Measurements from ENCODE around the gene YBX2.
"Not testable (repeated sequence)": the region's sequence is repeated elsewhere in the genome, so short reads cannot be mapped to it uniquely, and the experiment has no call there.

Gene YBX2

DNA sequence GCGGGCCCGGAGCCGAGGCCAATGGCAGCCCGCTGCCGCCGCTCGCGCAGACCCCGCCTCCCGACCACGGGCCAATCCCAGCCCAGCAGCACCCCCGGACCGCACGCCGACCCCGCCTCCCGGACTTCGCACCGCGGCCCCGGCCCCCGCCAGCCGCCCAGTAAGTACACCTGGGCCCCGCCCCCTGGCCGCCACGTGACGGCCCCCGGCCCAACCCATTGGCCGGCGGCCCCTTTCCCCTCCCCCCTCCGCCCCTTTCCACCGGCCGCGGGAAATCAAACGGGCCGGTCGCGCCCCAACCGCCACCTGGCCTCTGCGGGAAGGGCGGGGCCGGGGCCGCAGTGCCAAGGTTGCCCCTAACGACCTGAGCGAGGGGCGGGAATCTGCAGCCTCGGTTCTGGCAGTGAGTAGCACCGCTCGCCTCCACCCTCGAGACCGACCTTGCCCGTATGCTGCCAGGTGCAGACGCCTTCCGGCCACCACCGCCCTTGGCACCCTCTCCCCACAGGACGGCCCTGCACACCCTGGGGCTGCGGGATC, at the start of gene YBX2:
TSS of gene YBX2 (minus strand) at position 26 of the 540 bp plus-strand sequence. CDS start 139 bp downstream, outside the sequence.
- DNase-seq (ENCODE audit: low read depth) = peak; percentile 61

DNA sequence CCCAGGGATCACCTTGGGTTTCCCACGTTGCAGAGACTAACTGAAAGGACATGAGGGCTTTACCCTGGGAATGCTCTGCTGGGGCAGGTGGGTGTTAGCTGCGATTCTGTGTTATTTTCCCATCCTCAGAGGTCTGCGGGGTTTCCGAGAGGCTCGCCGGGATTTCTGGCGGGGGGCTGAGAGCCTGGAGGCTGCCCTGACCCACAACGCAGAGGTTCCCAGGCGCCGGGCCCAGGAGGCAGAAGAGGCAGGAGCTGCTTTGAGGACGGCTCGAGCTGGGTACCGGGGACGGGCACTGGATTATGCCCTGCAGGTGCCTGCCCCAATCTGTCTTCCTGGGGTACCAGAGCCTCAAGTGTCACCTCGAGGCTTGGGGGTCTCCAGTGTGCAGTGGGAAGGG, 48.8 kb upstream of the YBX2 start:
- DNase-seq (ENCODE audit: low read depth) = no peak

DNA sequence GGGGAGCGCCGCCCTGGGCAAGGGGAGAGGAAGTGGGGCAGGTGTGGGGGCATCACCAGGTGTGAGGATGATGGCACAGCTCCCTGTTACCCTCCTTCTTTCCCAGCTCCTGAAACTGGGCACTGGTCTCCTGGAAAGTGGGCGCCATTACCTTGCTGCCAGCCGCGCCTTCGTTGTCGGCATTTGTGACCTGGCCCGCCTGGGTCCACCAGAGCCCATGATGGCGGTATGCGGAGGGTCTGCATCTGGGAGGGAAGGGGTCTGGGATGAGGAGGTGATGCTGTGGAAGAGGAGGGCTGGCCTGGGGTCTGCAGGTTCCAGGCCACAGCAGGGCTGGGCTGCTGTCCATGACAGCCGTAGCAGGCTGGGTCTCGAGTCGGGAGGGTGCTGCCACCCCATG, 47.4 kb upstream of the YBX2 start:
- DNase-seq (ENCODE audit: low read depth) = no peak

DNA sequence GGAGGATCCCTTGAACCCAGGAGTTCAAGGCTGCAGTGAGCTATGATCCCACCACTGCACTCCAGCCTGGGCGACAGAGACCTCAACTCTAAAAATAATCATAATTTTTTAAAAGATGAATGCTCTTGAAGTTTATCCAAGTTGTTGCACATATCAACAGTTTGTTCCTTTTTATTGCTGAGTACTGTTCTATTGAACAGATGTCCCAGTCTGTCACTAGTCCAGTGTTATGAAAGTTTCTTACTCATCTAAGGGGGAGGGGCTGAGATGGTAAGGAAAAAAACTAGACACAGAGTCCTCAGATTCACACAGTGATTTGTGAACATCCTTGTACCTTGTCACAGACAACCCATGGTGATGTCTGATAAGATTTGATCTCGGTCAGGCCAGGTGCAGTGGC, 45.7 kb upstream of the YBX2 start:
- no peak for DNase-seq (ENCODE audit: low read depth)

DNA sequence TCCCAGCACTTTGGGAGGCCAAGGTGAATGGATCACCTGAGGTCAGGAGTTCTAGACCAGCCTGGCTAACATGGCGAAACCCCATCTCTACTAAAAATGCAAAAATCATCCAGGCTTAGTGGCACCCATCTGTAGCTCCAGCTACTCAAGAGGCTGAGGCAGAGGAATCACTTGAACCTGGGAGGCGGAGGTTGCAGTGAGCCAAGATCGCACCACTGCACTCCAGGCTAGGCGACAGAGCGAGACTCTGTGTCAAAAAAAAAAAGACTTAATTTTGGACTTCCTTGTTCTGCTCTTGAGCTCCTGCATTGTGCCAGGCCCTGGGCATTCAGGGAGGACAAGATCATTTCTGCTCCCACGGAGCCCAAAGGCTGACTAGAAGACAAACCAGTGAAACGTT, 43.2 kb upstream of the YBX2 start:
- DNase-seq (ENCODE audit: low read depth) = not testable (repeated sequence)

DNA sequence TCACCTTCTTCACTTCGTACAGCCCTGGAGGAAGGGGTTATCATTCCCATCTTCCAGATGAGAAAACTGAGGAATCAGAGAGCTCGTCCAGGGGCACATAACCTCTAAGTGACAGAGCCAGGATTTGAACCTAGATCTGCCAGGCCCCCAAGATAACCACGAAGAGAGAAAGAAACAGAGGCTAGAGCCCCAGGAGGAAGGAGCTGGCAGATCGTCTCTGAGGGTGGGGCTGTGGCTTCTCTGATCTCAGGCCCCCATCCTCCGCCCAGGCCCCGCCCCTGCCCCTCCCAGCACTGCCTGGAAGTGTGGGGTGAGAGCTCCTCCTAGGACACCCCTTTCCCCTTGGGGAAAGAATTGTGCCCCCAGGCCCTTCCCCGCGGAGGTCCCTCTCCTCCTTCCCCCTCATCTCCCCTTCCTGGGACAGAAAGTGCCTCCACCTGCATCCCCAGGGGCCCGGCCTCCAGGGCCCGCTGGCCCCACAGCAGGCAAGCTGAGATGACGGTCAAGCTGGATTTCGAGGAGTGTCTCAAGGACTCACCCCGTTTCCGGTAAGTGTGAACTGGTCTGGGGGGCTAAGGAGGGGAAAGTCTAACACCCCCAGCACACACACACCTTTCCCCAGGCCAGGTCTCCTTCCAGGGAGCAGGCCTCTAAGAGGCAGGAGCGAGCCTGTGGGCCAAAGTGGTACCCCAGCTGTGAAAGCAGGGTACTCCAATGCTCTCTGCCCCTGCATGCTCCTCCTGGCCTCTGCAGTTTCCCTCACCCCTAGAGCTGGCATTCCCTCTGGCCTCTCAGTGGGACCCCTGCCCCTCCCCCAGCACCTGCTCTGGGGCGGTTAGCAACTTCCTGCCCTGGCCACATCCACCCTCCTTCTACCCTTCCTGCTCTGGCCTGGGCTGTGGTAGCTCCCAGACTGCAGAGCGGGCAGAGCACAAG, 42.1 kb upstream of the YBX2 start, which contains the start of gene ACAP1:
TSS of gene ACAP1 (plus strand) at position 290 of the 936 bp plus-strand sequence. CDS start at position 496, 206 bp downstream.
- peak; percentile 71 for DNase-seq (ENCODE audit: low read depth)

DNA sequence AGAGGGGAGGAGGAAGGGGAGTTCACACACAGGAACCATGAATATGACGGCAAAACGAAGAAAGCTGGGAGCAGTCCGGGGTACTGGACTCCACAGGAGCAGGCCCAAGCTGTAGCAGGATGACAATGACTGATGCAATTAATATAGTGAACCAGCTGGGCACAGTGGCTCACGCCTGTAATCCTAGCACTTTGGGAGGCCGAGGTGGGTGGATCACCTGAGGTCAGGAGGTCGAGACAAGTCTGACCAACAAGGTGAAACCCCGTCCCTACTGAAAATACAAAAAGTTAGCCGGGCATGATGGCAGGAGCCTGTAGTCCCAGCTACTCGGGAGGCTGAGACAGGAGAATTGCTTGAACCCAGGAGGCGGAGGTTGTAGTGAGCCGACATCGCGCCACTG, 41.3 kb upstream of the YBX2 start:
- not testable (repeated sequence) for DNase-seq (ENCODE audit: low read depth)

DNA sequence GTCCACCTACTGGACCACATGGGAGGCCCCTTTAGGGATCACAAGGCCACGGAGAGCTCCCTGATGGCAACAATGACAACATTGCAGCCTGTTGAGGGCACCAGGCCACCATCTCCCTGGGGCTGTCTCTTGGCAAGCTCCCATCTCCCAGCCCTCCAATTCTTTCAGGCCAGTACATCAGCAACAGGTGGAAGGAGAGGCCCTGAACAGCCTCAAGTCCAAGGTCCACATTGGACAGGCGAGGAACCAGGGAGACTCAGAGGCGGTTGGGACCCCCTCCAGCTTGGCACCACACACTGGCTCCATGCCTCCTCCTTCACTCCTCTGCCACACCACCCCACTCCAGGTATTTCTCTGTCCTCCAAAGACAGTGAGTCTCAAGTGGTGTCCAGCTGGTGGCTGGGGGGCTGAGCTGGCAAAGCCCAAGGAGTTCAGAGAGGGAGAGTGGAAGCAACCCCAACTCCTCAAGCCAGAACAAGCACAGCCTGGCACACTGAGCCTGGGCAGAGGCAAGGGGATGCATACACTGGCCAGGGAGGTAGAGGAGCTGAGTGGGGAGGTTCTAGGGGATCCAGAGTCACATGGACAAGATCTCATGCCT, 40.6 kb upstream of the YBX2 start:
- no peak for DNase-seq (ENCODE audit: low read depth)

DNA sequence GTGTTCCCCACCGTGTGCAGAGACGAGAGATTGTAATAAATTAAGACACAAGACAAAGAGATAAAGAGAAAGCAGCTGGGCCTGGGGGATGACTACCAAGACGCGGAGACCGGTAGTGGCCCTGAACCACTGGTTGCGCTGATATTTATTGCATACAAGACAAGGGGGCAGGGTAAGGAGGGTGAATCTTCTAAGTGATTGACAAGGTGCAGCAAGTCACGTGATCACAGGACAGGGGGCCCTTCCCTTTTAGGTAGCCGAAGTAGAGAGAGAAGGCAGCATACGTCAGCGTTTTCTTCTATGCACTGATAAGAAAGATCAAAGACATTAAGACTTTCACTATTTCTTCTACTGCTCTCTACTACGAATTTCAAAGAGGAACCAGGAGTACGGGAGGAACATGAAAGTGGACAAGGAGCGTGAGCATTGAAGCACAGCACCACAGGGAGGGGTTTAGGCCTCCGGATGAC, 38.2 kb upstream of the YBX2 start:
- not testable (repeated sequence) for DNase-seq (ENCODE audit: low read depth)

DNA sequence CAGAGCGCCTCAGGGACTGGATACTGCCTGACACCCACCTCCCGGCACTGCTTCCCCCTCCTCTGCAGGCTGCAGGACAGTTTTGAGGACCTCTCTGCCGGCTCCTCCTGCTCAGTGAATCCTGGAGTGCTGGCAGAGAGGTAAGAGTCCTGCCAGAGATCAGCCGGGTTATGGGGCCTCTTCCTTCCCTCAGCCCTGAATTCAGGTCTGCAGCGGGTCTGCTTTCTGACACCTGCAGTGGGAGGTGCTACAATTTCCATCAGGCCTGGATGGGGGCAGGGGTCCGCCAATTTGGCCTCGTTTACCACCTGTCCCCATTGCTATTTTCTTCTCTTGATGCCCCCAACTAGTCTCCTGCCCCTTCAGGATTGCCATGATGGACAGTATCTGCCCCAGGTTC, 37.7 kb upstream of the YBX2 start:
- no peak for DNase-seq (ENCODE audit: low read depth)

DNA sequence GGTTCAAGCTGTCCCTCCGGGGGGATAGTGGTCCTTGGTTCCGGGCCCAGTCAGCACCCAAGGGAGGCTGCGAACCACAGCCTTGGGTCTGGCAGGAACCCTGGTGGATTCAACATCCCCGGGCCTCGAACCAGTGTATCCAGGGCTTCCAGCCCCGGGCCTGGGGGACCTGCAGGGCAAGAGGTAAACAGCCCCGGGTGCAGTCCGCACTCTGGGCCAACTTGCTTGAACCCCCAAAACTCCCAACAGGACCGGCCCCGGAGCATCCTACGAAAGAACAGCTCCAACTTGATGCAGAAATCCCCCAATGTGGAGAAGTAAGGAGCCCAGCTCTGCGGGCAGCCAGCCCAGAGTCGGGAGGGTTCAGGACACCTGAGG, 36.2 kb upstream of the YBX2 start:
- DNase-seq (ENCODE audit: low read depth) = no peak

DNA sequence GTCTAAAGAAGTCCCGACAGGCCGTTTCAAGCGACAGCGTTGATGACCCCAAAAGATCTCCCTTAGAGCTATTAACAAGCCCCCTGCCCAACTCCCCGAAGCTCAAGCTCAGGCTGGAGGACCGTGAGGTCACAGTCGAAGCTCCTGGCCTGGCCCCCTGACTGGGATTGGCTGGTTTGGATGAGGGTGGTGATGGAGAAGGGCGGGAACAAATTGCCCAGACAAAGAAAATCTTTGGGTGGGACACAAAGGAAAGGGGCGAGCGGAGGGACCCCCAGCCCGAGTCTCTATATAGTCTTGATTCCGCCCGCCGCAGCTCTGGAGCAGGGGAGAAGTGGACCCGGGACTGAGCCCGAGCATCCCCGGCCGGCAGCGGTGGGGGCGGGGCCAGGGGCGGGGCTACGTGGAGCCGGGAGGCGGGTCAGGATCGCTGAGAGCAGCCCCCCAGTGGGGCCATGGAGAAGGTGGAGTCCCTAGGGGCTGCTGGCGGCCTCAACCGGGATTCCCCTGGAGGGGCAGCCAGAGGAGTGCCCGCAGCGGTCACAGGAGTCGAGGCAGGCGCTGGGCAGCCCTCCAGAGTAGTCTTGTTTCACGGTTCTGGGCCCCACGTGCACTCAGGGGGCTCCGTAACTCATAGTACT, 35.7 kb upstream of the YBX2 start:
- DNase-seq (ENCODE audit: low read depth) = peak; percentile 71

DNA sequence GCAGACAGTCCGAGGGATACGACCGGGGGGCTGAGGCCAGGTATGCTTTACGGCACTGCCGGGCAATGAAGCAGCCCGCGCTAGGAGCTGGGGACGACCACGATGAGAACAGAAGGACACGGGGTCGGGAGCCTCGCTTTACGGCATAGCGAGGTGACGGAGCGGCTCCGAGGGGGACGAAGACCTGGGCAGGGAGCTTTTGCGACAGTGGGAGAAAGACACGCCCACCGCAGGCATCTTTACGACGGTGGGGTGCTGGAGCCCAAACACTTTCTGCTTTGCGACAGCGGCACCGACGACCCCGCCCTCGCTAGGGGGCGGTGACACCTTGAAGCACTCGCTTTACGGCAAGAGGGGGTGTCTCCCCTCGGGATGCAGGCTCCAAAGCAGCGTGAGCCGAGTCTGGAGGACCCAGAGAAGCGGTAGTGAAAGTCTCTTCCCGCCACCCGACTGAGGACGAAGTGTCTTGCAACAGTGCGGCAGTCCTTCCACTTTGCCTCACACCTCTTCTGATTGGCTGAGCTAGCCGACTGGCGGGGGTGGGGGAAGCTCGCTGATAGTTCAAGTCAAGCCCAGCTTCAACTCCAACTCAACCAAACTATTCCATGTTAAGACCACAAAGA, 35.0 kb upstream of the YBX2 start:
- DNase-seq (ENCODE audit: low read depth) = peak; percentile 92

DNA sequence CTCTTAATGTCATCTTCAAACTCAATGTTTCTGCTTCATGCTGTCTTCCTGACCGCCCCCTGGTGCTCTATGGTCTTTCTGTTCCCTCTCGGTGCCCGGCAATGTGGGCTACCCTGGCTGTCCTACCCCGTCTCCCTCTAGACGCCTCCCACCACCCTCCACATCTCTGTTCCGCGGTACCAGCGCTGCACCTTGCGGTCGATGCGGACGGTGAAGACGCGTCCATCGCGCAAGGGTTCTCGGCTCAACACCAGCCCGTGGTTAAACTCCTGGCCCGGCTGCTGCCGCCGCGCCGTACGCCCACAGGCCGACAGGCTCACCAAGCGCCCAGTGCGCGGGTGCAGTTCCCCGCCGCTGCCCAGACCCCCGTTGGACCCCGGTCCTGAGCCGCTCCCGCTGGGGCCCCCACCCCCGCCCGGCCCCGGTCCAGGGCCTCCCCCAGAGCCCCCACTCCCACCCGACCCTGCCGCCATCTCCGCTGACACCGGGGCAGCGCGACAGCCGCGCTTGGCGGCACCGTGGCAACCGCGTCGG, 34.5 kb upstream of the YBX2 start, which contains the start of gene NEURL4:
TSS of gene NEURL4 (minus strand) at position 496 of the 534 bp plus-strand sequence. CDS start at position 473, 23 bp downstream.
- no peak for DNase-seq (ENCODE audit: low read depth)

DNA sequence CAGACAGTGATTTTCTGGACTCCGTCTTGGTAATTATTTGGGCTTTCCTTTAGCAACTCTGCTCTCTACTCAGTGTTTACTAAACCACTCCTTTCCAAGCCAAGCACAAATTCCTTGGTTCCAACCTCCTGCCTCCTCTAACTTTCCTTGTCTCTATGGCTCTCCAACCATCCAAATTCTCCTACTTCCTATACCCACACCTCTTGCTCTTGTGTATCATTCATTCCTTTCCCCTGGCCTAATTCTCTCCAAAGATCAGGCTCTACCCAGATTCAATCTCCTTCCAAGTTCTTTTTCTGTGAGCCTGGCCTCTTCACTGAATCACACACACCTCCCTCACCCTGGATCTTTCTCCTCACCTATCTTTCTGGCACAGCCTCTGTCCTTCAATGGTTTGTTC, 33.6 kb upstream of the YBX2 start:
- no peak for DNase-seq (ENCODE audit: low read depth)

DNA sequence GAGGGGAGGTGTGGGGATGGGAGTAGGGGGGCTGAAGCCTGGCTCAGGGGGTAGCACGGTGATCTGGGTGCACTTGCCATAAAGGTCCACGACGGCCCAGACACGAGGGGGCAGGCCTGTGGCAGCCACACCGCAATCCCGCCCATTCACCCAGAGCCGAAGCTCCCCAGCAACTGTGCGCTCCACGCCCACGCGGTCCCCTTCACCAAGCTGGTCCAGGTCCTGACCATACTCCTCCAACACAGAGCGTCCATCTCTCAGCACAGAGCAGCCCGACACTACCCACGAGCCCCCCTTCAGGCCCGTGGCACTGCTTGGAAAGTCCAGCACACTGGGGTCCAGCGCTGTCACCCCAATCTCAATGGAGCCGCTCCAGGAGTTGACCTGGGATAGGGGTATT, 33.1 kb upstream of the YBX2 start:
- no peak for DNase-seq (ENCODE audit: low read depth)

DNA sequence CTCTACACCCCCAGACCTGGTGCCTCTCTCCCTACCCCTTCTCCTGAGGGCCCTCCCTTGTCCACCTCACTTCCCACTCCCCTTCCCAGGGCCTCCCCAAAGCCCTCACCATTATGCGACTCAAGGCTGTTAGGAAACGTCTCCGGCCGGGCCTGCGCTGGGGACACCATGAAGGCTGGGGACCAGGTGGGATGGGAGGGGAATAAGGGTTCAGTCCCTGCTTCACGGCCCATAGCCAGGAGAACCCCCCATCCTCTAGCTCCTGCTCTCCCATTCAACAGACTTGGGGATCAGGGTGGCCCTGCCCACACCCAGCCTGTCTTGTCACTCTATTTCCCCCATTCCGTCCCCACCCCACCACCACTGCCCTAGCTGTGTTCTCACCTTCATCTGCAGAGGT, 32.6 kb upstream of the YBX2 start:
- no peak for DNase-seq (ENCODE audit: low read depth)

DNA sequence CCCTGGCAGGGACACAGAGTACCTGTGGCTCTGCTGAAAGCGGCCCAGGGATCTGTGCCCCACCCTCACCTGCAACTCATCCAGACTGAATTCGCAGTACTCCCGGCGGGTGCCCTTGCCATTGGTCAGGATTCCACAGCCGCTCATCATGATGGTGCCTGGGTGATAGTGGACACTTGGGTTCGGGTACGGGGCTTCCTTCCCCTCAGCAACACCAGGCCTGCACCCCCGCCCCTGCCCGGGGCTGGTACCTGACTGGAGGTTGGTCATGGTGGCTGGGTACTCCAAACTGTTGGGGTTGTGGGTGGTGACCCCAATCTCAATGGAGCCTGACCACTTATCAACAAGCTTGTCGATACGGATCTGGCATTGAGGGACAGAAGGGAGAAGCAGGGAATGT, 31.7 kb upstream of the YBX2 start:
- DNase-seq (ENCODE audit: low read depth) = no peak

DNA sequence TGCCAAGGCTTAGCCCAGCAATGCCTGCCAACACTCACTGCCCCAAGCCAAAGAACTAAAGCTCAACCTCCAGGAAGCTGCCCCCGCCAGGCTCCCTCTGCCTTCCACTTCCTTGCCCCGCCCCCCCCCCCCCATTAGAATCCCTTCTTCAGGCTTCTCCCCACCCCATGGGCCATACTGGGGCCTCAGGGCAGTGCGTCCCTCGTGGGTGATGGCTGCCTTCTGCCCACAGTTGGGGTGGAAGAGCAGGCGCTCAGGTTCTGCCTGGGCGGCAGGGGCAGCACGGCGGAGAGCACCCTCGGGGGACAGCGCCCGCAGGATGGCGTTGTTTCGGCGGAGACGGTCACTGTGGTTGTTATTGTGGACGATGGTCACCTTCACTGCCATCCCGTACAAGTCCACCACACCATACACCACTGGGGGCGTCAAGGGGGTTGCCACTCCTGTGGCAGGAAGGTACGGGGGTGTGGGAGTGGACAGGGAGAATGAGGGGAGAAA, 30.6 kb upstream of the YBX2 start:
- DNase-seq (ENCODE audit: low read depth) = no peak

DNA sequence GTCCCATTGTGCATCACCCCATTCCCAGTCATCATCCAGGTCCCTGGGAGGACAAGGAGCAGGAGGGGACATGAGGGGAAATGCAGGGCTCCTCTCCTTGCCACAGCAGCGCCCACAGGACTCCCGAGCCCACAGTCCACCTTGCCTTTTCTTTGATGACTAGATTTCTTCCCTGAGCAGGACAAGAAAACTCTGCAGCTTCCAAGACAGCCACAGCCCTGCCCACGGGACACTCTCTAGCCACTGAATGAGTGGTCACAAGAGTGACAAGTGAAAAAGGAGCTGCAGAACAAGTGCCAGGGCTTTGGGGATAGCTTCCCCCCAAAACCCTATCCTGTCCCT, 30.0 kb upstream of the YBX2 start:
- no peak for DNase-seq (ENCODE audit: low read depth)

DNA sequence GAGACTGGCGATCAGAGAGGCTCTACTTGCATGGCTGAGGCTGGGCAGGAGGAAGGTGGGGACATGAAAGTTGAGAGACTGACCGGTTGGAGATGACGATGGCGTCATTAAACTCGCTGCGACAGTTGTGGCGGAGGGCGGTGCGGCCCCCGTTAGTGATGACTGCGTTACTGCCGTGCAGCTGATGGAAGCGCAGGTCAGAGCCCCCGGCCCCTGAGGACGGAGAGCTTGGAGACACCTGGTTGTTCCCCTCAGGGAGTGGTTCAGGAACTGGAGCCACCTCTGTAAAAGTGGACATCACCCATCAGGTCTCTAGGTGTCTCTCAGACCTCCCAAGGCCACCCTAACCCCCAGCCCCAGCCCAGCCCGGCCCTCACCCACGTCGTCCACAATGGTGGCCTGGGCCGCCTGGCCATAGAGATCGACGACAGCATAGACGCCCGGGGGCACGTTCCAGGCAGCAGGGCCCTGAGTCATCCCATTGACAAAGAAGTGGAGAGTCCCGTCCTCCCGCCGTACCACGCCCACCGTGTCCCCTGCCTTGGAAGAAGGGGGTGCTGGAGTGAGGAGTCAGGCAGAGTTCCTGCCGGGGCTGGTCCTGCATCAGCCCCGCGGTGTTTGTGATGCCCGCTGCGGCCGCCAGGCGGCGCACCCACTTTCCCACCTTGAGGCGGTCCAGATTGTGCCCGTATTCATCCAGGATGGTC, 29.4 kb upstream of the YBX2 start:
- peak; percentile 58 for DNase-seq (ENCODE audit: low read depth)

Measured in activated T-helper 9 cell treated with anti-CD3 and anti-CD28 coated beads, Interleukin-2, amount 50 U/mL, for 16 hours (primary cell).